ENCODE data around the gene PRKAA1. TPM values are rescaled to one million over a fixed set of nuclear protein-coding genes. Genes with fewer than 3 reads are reported as not detected.
"Not testable (repeated sequence)": the region's sequence is repeated elsewhere in the genome, so short reads cannot be mapped to it uniquely, and the experiment has no call there.

PRKAA1 gene
- total and polyA plus RNA-seq, 9 donors = 22.9 to 77.1 (median 58.1) TPM

DNA sequence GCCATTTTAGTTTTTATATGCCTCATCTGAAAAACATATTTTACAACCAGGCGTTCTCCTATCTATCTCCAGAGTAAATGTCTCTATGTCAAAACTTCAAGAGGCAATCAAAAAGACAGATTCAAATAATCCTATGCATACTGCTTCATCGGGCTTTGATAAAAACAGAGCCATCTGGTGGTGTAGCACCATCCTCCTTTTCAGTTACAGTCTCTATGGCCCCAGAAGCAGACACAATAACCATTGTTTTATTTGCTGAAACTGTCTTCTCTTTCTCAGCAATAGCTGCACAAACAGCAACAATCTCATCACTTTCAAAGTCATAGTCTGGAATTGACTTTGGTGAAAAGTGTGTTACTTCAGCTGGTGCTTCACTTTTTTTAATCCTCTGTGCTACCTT lies 82.2 kb downstream of the PRKAA1 start:
- TF ChIP-seq EP300 (IDR thresholded peaks at IDR 0.05) (no peak), POLR2A (IDR thresholded peaks at IDR 0.05) (no peak)
- TF ChIP-seq, protein P1, sequence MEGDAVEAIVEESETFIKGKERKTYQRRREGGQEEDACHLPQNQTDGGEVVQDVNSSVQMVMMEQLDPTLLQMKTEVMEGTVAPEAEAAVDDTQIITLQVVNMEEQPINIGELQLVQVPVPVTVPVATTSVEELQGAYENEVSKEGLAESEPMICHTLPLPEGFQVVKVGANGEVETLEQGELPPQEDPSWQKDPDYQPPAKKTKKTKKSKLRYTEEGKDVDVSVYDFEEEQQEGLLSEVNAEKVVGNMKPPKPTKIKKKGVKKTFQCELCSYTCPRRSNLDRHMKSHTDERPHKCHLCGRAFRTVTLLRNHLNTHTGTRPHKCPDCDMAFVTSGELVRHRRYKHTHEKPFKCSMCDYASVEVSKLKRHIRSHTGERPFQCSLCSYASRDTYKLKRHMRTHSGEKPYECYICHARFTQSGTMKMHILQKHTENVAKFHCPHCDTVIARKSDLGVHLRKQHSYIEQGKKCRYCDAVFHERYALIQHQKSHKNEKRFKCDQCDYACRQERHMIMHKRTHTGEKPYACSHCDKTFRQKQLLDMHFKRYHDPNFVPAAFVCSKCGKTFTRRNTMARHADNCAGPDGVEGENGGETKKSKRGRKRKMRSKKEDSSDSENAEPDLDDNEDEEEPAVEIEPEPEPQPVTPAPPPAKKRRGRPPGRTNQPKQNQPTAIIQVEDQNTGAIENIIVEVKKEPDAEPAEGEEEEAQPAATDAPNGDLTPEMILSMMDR (IDR thresholded peaks at IDR 0.05) = no peak
- Histone ChIP-seq H3K27ac (no peak overlapping the region), H3K36me3 (no peaks in the 10 kb centered on the region), H3K9me3 (no peaks in the 10 kb centered on the region), H3K27me3 (no peaks in the 10 kb centered on the region), H3K4me1 (ENCODE audit: insufficient read depth) (no peaks in the 10 kb centered on the region), H3K4me3 (no peak overlapping the region)
- WGBS, 3 donors = 32 to 42% (median 38%) methylated on average over 2 of the region's 2 CpGs
- DNase-seq = no peak
- intact Hi-C loops (cut with DNase I) = no loop called here

DNA sequence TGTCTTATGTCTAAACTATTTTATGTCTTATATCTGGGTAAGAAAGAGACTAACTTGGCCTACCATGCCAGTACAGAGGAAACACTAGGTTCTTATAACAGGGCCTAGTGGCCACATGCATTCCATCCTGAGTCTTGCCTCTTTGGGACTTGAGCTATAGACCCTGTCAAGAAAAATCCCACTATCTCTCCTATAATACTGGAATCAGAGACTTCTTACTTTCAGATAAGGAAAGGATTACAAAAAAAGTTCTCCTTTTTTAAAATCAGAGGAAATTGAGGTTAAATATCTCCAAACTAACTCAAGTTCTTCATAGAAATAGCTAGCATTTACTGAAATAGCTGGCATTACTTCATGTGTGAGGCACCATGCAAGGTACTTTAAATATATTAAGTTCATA lies 84.2 kb downstream of the PRKAA1 start:
- Histone ChIP-seq H3K36me3 (no peaks in the 10 kb centered on the region), H3K27me3 (no peaks in the 10 kb centered on the region), H3K9me3 (no peaks in the 10 kb centered on the region), H3K4me1 (ENCODE audit: insufficient read depth) (no peaks in the 10 kb centered on the region), H3K27ac (no peak overlapping the region), H3K4me3 (no peak overlapping the region)
- intact Hi-C loops (cut with DNase I) = no loop called here
- DNase-seq = no peak
- TF ChIP-seq, protein P1 (IDR thresholded peaks at IDR 0.05) = no peak
- no peak for TF ChIP-seq POLR2A (IDR thresholded peaks at IDR 0.05)
- TF ChIP-seq EP300 (IDR thresholded peaks at IDR 0.05) = no peak

- H3K27ac ChIP-seq; H3K36me3 ChIP-seq; H3K27me3 ChIP-seq; H3K4me1 ChIP-seq (ENCODE audit: insufficient read depth); intact Hi-C loops (cut with DNase I); H3K9me3 ChIP-seq; H3K4me3 ChIP-seq; DNase-seq: not testable (repeated sequence)
Measured at GRCh38 chr5:40710575-40710974, 87.6 kb downstream of the PRKAA1 start.

Small RNA genes within 50 kb of the gene (small RNA-seq; reads per million reads assigned to genes)
- gene RF00191 (not detected), gene SNORD72 (16.1 reads per million, percentile 86 among the genes with 10 or more reads in this experiment)

Other genes with a start within 250 kb of the PRKAA1 start
- gene PTGER4, start 118.5 kb downstream of the PRKAA1 start, total RNA-seq = 1 to 10 TPM in 5 of 7 donors, under 1 TPM in 2; 0.66 to 8.8 (median 2.8) TPM
- 1 to 10 TPM; 1.0 to 3.5 TPM for gene PTGER4, start 118.5 kb downstream of the PRKAA1 start, polyA plus RNA-seq
- gene TTC33, start 42.4 kb downstream of the PRKAA1 start, total RNA-seq = 10 to 100 TPM; 15.7 to 26.0 (median 19.6) TPM
- gene TTC33, start 42.4 kb downstream of the PRKAA1 start, polyA plus RNA-seq = 10 to 100 TPM; 10.6 to 11.6 TPM
- gene RPL37, start 36.8 kb upstream of the PRKAA1 start, total RNA-seq = 1,000 to 10,000 TPM in 5 of 7 donors, 100 to 1,000 TPM in 2; 686 to 2,915 (median 2,215) TPM
- 1,000 to 10,000 TPM; 3,355 to 4,164 TPM for gene RPL37, start 36.8 kb upstream of the PRKAA1 start, polyA plus RNA-seq
- gene CARD6, start 43.0 kb upstream of the PRKAA1 start, total RNA-seq = 1 to 10 TPM; 2.0 to 6.3 (median 5.2) TPM
- 1 to 10 TPM; 3.3 to 9.4 TPM for gene CARD6, start 43.0 kb upstream of the PRKAA1 start, polyA plus RNA-seq
- gene C7, start 111.1 kb upstream of the PRKAA1 start, total RNA-seq = 1,000 to 10,000 TPM in 5 of 7 donors, 100 to 1,000 TPM in 2; 205 to 2,709 (median 1,224) TPM
- gene C7, start 111.1 kb upstream of the PRKAA1 start, polyA plus RNA-seq = 1,000 to 10,000 TPM; 1,183 to 1,831 TPM